AG08396 (cell line): ENCODE data around the gene PCNX3.
A peak's percentile ranks its signal among the peaks of the same experiment; 100 is the strongest.

Experiments
- DNase-seq: peaks from one replicate; pipeline ENCODE4 v3.0.0; 2012; ENCODE audit warnings: low spot score, mixed read lengths

Gene PCNX3

GRCh38 chr11:65639623-65640482 lies 24.3 kb downstream of the PCNX3 start:
- DNase-seq, result no peak

GRCh38 chr11:65640483-65641296 lies 25.1 kb downstream of the PCNX3 start:
- no peak for DNase-seq

GRCh38 chr11:65641297-65642013 lies 25.9 kb downstream of the PCNX3 start:
- DNase-seq, result no peak

- DNase-seq, result no peak
Measured at GRCh38 chr11:65642014-65642671, 26.6 kb downstream of the PCNX3 start.

GRCh38 chr11:65643971-65644370 lies 28.4 kb downstream of the PCNX3 start:
- no peak for DNase-seq

GRCh38 chr11:65644837-65645236 lies 29.3 kb downstream of the PCNX3 start:
- no peak for DNase-seq

- peak; percentile 52 for DNase-seq
Measured at GRCh38 chr11:65645710-65646109, 30.1 kb downstream of the PCNX3 start.

GRCh38 chr11:65646288-65646957 lies 30.8 kb downstream of the PCNX3 start:
- DNase-seq, result no peak

- DNase-seq, result no peak
Measured at GRCh38 chr11:65646958-65647701, 31.6 kb downstream of the PCNX3 start.

- no peak for DNase-seq
Measured at GRCh38 chr11:65648997-65649493, 33.5 kb downstream of the PCNX3 start.

GRCh38 chr11:65649656-65650546 lies 34.3 kb downstream of the PCNX3 start:
- no peak for DNase-seq

GRCh38 chr11:65650547-65651338 lies 35.2 kb downstream of the PCNX3 start:
- DNase-seq, result no peak

GRCh38 chr11:65651339-65651588 lies 35.7 kb downstream of the PCNX3 start:
- DNase-seq, result no peak

- peak; percentile 75 for DNase-seq
Measured at GRCh38 chr11:65651589-65652510, 36.3 kb downstream of the PCNX3 start.

GRCh38 chr11:65652511-65653228 lies 37.1 kb downstream of the PCNX3 start:
- peak; percentile 99 for DNase-seq

GRCh38 chr11:65653229-65654225 lies 38.0 kb downstream of the PCNX3 start:
- peak; percentile 45 for DNase-seq
